Tibial nerve (tissue), 4 donors: ENCODE results near the gene CD209.

ENCODE experiments used
- EP300 ChIP-seq, 2 donors: sonication (generic); formaldehyde crosslinking; IDR thresholded peaks; one replicate each; pipeline ENCODE4 v1.6.1; 2017; ENCODE audit warnings: antibody characterized with exemption in 2 of 2, mild to moderate bottlenecking in 1 of 2
- POLR2A ChIP-seq, 2 donors: fragments of 450-650 bp; IDR thresholded peaks; one replicate each; pipeline ENCODE4 v1.6.1; 2017; ENCODE audit warnings: antibody characterized with exemption in 2 of 2, mild to moderate bottlenecking in 2 of 2, moderate library complexity in 2 of 2
- TF ChIP-seq, protein P1 (sequence below), 5 experiments: fragments of 200-600 bp in 3 of 5; fragments of 450-650 bp in 2 of 5; sonication (generic) in 3 of 5; IDR thresholded peaks; one replicate each; pipeline ENCODE4 v1.5.1; 2016 to 2019; ENCODE audit warnings: antibody characterized with exemption in 5 of 5, mild to moderate bottlenecking in 3 of 5, moderate library complexity in 2 of 5

DNA sequence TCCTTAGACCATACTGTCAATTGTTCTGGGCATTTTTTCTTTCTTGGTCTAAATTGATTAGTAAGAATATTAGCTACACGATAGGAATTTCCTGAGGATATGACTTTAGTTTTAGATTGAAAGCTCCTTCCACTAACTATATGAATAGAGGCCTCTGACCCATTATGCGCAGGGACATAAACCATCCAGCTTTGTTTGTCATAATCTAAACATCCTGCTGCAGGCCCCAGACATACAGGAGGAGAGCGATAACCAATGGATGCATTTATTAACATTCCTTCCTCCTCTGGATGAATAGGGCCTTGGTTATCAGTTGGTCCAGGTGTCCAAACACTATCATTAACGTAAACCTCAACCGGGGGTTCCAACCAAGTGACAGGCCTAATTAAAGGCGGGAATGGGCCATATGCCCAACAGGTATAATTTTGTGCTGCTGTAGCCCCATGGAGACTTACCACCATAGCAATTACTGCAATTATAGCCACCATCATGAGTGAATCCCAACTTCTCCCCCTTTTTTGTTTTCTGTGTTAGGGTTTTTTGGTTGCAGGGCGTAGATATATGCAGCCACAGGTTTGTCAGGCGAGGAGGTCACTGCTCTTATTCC lies 48.3 kb upstream of the CD209 start:
- TF ChIP-seq, protein P1, sequence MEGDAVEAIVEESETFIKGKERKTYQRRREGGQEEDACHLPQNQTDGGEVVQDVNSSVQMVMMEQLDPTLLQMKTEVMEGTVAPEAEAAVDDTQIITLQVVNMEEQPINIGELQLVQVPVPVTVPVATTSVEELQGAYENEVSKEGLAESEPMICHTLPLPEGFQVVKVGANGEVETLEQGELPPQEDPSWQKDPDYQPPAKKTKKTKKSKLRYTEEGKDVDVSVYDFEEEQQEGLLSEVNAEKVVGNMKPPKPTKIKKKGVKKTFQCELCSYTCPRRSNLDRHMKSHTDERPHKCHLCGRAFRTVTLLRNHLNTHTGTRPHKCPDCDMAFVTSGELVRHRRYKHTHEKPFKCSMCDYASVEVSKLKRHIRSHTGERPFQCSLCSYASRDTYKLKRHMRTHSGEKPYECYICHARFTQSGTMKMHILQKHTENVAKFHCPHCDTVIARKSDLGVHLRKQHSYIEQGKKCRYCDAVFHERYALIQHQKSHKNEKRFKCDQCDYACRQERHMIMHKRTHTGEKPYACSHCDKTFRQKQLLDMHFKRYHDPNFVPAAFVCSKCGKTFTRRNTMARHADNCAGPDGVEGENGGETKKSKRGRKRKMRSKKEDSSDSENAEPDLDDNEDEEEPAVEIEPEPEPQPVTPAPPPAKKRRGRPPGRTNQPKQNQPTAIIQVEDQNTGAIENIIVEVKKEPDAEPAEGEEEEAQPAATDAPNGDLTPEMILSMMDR (IDR thresholded peaks at IDR 0.05), result no peak
- no peak for TF ChIP-seq POLR2A (IDR thresholded peaks at IDR 0.05)
- no peak for TF ChIP-seq EP300 (IDR thresholded peaks at IDR 0.05)
